HG02759 (cell line): ENCODE data around the gene FOXL3.
"Not testable (repeated sequence)": the region's sequence is repeated elsewhere in the genome, so short reads cannot be mapped to it uniquely, and the experiment has no call there.

Experiments
- ATAC-seq: cut with Tn5 transposase; IDR thresholded peaks from one replicate; pipeline ENCODE4 v1.9.1; 2021; ENCODE audit warnings: mild to moderate bottlenecking, moderate library complexity; ENCODE audit not compliant: unreplicated experiment

Gene FOXL3

GRCh38 chr7:289756-290553, at the start of gene FOXL3:
Gene FOXL3, plus strand, starts transcription at chr7:290170. Its CDS starts 0 bp downstream, at chr7:290170.
- ATAC-seq = no peak

DNA sequence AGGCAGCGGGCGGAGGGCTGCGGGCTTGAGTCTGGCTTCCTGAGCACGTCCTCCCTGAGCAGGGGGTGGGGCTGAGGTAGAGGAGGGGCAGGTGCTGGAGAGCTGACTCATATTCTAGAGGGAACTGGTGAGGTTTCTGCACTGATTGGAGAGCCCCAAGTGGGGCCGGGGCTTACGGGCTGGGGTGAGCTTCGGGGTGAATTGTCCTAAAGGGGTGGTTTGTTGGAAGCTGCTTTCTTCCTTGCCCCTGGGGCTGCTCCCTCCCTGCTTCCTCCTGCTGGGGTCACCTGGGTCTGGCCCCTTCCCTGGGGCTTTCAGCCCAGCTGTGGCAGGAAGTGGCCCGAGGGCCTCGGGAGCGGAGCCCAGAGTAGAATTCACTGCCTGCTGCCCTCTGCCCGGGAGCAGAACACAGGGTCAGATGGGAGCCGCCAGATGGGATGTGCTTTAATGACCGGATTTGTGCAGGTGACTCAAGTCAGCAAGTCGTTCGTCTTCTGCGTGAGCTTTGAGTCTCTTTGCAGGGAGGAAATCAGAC, 49.0 kb upstream of the FOXL3 start:
- ATAC-seq = no peak

DNA sequence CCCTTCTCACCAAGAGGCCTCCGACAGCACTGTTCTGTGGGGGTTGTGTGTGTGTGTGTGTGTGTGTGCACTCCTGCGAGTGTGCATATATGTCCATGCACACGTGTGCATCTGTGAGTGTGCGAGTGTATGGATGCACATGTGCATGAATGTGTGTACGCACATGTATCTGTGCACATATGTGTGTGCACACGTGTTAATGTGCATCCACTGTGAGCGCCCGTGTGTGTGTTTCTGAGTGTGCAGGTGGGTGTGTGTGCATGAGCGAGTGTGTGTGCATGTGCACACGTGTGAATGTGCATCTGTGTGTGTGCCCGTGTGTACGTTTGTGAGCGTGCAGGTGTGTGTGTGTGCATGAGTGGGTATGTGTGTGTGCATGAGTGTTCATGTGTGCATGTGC, 48.5 kb upstream of the FOXL3 start:
- no peak for ATAC-seq

DNA sequence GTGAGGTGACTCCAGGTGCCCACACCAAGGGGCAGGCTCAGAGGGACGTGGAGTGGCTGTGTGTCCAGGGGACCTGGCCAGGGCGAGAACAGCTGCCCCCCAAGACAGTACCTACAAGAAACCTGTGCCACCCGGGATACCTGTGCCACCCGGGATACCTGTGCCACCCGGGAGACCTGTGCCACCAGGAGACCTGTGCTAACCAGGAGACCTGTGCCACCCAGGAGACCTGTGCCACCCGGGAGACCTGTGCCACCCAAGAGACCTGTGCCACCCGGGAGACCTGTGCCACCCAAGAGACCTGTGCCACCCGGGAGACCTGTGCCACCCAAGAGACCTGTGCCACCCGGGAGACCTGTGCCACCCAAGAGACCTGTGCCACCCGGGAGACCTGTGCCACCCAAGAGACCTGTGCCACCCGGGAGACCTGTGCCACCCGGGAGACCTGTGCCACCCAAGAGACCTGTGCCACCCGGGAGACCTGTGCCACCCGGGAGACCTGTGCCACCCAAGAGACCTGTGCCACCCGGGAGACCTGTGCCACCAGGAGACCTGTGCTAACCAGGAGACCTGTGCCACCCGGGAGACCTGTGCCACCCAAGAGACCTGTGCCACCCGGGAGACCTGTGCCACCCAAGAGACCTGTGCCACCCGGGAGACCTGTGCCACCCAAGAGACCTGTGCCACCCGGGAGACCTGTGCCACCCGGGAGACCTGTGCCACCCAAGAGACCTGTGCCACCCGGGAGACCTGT, 47.0 kb upstream of the FOXL3 start:
- not testable (repeated sequence) for ATAC-seq

DNA sequence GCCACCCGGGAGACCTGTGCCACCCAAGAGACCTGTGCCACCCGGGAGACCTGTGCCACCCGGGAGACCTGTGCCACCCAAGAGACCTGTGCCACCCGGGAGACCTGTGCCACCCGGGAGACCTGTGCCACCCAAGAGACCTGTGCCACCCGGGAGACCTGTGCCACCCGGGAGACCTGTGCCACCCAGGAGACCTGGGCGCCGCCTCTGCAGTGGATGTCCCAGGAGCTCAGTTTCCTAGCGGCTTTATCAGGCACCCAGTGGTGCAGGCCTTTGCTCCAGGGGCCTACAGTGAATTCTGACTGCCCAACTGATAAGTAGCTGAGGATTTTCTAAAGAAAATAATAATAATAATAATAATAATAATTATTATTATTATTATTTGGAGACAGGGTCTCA, 46.4 kb upstream of the FOXL3 start:
- not testable (repeated sequence) for ATAC-seq

- no peak for ATAC-seq
Observed at GRCh38 chr7:244974-245373, 45.0 kb upstream of the FOXL3 start.

- ATAC-seq = no peak
Observed at GRCh38 chr7:245574-246295, 44.2 kb upstream of the FOXL3 start.

DNA sequence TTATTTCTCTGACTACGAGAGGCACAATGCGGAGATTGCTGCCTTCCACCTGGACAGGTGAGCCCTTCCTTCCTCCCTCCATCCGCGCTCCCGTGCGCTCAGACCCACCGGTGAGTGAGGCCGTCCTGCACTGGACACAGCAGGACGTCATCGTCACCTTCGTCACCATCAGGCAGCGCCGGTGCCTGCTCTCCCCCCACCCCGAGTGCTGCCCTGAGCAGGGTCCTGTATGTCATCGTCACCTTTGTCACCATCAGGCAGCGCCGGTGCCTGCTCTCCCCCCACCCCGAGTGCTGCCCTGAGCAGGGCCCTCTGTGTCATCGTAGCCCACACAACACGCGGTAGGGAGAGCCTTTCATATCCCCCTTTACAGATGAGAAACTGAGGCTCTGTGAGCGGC, 43.5 kb upstream of the FOXL3 start:
- no peak for ATAC-seq

- no peak for ATAC-seq
Observed at GRCh38 chr7:247181-247580, 42.8 kb upstream of the FOXL3 start.

GRCh38 chr7:247636-248035, 42.3 kb upstream of the FOXL3 start:
- ATAC-seq = no peak

- ATAC-seq = no peak
Observed at GRCh38 chr7:248732-249435, 41.1 kb upstream of the FOXL3 start.

GRCh38 chr7:249989-250388, 40.0 kb upstream of the FOXL3 start:
- ATAC-seq = no peak

DNA sequence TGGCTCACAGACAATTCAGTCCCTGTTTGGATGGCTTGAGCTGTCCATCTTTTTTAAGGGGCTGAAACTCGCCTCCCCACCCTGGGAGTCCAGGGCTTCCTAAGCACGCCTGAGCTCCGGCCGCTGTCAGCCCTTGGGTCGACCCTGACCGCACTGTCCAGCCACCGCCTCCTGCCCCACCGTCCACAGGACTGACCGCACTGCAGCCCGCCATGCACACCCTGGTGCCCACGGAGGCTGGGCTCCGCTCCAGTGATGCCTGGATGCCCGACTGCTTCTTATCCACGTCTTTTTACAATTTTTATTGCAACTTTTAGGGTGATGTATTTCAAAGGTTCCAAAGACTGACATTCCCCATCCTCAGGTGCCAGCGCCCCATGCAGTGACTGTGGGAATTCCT, 39.4 kb upstream of the FOXL3 start:
- no peak for ATAC-seq

GRCh38 chr7:251005-251404, 39.0 kb upstream of the FOXL3 start:
- ATAC-seq = no peak

DNA sequence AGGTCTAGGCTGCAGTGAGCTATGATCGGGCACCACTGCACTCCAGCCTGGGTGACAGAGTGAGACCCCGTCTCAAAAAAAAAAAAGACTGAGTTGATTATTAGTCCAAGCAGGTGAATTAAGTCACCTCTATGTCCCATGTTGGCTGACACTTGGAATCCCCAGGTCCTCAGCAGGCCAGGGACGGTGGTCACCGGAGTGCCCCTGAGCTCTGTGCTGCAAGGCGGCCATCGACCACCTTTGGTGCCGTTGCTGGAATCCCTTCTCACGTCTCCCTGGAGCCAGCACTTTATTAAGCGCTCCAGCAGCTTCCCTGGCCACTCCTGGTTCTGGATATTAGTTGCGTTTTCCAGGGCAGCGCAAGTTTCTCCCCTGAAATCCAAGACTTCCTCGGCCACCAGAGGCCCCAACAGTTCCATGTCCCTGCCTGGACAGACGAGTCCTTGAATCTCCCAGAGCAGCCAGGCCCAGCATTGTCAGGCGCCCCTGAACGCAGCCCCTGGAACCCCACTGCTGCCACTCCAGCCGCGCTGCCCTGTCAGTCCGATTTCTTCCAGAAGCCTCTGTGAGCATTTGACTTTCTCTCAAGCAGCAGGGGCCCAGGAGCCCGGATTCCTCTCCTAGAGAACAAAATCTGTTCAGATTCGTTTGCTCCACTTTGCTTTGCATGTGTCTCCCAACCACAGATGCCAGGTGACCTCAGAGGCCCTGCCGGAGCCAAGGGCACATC, 38.4 kb upstream of the FOXL3 start:
- no peak for ATAC-seq

DNA sequence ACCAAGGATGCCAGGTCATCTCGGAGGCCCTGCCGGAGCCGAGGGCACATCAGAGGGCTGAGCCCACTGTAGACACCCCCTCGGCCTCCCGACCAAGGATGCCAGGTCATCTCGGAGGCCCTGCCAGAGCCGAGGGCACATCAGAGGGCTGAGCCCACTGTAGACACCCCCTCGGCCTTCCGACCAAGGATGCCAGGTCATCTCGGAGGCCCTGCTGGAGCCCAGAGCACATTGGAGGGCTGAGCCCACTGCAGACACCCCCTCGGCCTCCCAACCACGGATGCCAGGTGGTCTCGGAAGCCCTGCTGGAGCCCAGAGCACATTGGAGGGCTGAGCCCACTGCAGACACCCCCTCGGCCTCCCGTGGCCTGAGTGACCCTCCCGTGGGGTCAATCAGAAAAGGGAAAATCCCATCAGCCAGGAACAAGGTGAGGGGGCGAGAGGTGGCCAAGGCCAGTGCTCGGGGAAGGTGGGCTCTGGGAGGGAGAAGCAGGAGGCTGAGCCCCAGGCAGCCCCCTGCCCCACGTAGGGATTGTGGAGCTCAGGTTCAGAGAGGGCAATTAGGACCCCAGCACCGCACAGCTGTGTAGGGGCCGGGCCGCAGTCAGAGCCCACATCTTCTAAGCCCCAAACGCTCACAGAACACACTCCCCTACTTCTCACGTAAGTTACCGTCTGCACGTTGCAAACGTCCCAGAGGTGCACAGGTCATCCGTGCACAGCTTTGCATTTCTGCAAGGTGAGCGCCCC, 37.6 kb upstream of the FOXL3 start:
- no peak for ATAC-seq

DNA sequence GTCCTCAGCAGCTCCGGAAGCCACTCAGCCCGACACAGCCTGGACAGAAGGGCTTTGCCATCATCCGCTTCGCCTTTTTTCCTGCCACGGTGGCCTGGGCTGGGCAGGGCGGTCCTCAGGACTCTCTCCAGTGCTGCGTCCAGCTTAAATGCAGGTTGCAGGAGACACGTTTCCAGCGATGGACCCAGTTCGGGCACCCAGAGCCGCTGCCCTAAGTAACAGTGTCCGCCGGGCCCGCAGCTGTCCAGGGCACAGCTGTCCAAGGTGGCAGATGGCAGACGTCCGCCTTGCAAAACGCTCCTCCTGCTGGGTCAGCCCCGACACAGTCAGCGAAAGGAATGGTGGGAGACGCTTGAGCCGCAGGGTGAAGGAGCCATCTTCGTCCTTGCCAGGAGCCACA, 37.0 kb upstream of the FOXL3 start:
- no peak for ATAC-seq

DNA sequence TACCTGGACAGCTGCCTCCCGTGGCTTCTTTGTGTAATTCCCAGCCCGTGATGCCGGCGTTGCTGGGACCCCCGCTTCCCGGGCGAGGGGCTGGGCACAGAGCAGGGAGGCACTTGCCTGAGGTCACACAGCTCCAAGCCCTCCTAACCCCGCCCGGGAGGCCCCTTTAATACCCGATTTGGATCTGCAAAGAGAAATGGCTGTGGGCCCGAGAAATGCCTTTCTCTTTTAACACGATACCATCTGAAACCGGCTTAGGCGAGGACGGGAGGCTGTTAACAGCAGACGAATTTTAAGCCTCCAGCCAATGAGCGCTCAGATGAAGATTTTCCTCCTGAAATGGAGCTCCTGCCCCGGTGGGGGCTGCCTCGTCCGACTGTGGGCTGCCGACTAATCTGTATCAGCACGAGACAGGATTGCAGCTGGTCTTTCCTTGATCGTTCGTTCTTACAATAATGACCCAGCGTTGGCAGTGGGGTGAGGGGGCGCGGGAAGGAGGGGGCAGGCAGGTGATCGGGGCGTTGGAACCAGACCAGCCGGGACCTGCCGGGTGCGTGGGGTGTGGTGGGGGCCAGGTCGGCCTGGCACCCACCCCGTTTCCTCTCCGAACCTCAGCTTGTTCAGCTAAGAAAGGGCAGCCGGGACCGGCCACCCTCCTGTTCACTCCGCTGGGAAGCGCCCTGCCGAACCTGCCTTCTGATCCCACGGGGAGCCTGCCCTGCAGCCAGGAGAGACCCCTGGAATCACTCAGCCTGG, 36.2 kb upstream of the FOXL3 start:
- ATAC-seq = no peak
